GM12878 (cell line): ENCODE data around the gene CAPN14.
"Not testable (repeated sequence)": the region's sequence is repeated elsewhere in the genome, so short reads cannot be mapped to it uniquely, and the experiment has no call there.

Experiments used
- GABPA ChIP-seq: IDR thresholded peaks from 2 replicates; pipeline ENCODE4 v1.6.1; 2014; ENCODE audit warnings: antibody characterized with exemption, low read depth, mild to moderate bottlenecking, inconsistent platforms
- MYC ChIP-seq: IDR thresholded peaks from 2 replicates; pipeline ENCODE4 v1.6.1; 2011; ENCODE audit warnings: mild to moderate bottlenecking, low read length, moderate library complexity, inconsistent platforms; ENCODE audit not compliant: insufficient read depth, insufficient replicate concordance, insufficient read length, severe bottlenecking
- RFX5 ChIP-seq: IDR thresholded peaks from 2 replicates; pipeline ENCODE4 v1.6.1; 2011; ENCODE audit warnings: low read depth, low read length, improper control_type of control experiment
- SMC3 ChIP-seq: IDR thresholded peaks from 2 replicates; pipeline ENCODE4 v1.6.1; 2011; ENCODE audit warnings: low read length, improper control_type of control experiment, borderline replicate concordance
- SP1 ChIP-seq: IDR thresholded peaks from one replicate; pipeline ENCODE4 v1.6.1; 2011; ENCODE audit warnings: low read depth, low read length
- TF ChIP-seq, protein P1 (sequence below), 3 experiments: IDR thresholded peaks in 2 of 3; conservative IDR thresholded peaks in 1 of 3; 2 replicates each; pipeline ENCODE4 v1.5.1; 2011; ENCODE audit warnings: low read depth in 3 of 3, low read length in 3 of 3, mild to moderate bottlenecking in 3 of 3, control low read depth in 2 of 3, moderate library complexity in 2 of 3, inconsistent platforms in 1 of 3, mixed read lengths in 1 of 3; ENCODE audit not compliant: control insufficient read depth in 2 of 3, insufficient read depth in 1 of 3; ENCODE audit errors: extremely low read depth in 1 of 3

DNA sequence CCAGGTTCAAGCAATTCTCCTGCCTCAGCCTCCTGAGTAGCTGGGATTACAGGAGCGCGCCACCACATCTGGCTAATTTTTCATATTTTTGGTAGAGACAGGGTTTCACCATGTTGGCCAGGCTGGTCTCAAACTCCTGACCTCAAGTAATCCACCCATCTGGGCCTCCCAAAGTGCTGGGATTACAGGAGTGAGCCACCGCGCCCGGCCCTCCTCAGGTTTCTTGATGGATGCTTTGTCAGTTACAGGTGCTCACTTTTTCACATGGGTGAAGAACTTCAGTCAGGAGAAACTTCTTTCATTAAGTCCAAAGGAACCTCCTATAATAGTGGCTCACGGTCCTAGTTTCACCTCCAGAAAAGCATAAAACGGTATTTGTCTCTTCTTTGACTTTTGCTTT is 33.3 kb downstream of the CAPN14 start:
- not testable (repeated sequence) for TF ChIP-seq GABPA, SMC3, MYC, SP1, RFX5
- TF ChIP-seq, protein P1, sequence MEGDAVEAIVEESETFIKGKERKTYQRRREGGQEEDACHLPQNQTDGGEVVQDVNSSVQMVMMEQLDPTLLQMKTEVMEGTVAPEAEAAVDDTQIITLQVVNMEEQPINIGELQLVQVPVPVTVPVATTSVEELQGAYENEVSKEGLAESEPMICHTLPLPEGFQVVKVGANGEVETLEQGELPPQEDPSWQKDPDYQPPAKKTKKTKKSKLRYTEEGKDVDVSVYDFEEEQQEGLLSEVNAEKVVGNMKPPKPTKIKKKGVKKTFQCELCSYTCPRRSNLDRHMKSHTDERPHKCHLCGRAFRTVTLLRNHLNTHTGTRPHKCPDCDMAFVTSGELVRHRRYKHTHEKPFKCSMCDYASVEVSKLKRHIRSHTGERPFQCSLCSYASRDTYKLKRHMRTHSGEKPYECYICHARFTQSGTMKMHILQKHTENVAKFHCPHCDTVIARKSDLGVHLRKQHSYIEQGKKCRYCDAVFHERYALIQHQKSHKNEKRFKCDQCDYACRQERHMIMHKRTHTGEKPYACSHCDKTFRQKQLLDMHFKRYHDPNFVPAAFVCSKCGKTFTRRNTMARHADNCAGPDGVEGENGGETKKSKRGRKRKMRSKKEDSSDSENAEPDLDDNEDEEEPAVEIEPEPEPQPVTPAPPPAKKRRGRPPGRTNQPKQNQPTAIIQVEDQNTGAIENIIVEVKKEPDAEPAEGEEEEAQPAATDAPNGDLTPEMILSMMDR (IDR thresholded peaks at IDR 0.05 in 2 of 3, conservative IDR thresholded peaks at IDR 0.05 in 1 of 3; ENCODE audit: control insufficient read depth in 2 of 3, extremely low read depth in 1 of 3, insufficient read depth in 1 of 3, low read depth in 3 of 3, low read length in 3 of 3) = not testable (repeated sequence)
